GM21390 (cell line): Measurements from ENCODE around the gene KCNMB1.

Experiments used
- ATAC-seq: cut with Tn5 transposase; IDR thresholded peaks from one replicate; pipeline ENCODE4 v1.9.1; 2021; ENCODE audit not compliant: unreplicated experiment

KCNMB1 gene, protein sequence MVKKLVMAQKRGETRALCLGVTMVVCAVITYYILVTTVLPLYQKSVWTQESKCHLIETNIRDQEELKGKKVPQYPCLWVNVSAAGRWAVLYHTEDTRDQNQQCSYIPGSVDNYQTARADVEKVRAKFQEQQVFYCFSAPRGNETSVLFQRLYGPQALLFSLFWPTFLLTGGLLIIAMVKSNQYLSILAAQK

DNA sequence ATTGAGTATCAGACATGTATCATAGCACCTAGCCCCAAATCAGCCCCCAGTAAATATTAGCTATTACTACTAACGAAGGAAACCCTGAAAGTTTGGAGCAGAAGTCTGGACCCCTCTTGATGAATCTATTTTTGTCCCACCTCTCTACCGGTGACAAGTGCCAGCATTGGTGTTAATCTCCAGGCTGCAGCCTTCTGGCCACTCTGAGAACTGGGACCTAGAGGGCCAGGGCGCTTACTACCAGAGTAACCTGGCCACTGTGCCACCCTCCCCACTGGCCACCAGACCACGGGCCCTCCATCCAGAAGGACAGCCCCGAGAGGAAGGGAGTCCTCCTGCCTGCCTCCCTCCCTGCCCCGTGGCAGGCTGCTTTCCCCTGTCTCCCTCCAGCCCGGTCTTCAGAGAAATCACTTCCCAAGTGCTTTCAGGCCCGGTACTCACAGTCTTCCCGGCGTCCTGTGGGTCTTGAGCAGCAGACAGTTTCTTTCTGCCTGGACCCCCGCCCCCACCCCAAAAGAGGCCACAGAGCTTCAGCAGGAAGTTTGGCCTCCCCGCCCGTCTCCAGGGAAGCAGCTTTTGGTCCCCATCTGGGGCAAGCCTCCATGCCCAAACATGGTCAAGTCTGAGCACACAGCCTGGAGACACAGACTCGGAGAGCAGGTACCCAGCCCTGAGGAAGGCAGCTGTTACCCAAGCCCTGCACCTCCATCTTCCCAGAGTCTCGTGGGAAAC lies at the start of gene KCNMB1:
Gene KCNMB1 (minus strand): TSS at position 550 of the 732 bp plus-strand sequence. CDS start 3,920 bp downstream, outside the sequence.
- no peak for ATAC-seq

DNA sequence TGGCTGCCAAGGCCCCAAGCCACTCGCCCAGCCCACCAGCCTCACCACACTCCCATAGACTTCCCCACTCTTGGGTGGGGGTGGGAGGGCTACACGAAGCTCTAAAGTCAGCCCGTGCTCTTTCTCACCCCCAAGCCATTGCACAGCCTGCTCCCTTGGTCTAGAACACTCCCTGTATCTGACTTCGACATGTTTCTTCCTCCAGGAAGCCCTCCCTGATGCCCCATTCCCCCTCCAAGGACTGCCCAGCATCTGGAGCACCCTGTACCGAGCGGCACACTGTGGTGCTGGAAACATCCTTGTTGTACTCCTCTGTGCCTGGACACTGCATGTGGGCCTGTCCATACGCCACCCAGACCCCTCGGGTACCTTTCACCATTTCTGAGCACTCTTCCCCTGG lies 49.4 kb upstream of the KCNMB1 start:
- ATAC-seq, result no peak

GRCh38 chr5:170437621-170438375 lies 48.6 kb upstream of the KCNMB1 start:
- ATAC-seq, result no peak

DNA sequence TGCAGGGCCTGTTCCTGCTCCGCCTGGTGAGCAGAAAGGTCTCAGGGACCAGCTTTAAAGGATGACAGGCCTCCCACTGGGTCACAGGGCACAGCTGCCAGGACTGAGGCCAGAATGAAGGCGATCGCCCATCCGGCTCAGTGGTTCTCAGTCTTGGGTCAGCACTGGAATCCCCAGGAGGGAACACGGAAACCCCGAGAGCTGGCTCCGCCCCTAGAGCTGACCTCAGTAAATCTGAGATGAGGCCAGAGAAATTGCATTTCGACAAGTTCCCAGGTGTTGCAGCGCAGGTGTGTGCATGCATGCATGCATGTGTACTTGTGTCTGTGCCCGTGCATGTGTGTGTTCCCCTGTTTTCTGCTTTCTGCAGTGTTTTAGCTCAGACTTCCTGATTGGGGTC lies 47.2 kb upstream of the KCNMB1 start:
- ATAC-seq, result no peak

DNA sequence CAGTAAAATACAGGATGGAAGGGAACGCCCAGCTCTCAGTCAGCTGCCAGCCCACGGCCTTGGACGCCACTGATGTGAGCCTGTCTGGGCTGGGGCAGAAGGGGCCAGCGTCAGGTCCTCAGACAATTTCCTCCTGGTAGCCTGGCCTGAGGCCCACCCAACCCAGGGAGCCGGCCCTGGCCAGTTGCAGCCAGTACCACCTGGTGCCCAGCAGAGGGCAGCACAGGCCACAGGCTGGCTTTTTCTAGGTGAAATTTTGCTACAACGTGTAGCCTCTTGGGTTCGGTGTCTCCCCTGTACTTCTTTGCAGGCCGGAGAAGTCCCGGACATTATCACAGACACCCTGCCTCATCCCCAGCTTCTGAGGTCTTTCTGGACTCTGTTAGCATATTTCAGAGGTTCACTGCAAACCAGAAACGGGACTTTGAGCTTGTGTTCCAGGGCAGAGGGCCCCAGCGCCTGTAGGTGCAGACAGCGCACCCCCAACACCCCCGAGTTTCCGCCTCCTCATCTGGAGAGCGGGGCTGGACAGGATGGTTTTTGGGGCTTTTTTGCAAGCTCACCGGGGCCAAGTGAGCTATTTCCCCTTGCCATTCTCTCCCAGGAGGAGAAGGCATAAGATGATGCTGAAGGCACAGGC lies 45.9 kb upstream of the KCNMB1 start:
- ATAC-seq, result peak; percentile 91

GRCh38 chr5:170432669-170433068 lies 43.5 kb upstream of the KCNMB1 start:
- ATAC-seq, result no peak

DNA sequence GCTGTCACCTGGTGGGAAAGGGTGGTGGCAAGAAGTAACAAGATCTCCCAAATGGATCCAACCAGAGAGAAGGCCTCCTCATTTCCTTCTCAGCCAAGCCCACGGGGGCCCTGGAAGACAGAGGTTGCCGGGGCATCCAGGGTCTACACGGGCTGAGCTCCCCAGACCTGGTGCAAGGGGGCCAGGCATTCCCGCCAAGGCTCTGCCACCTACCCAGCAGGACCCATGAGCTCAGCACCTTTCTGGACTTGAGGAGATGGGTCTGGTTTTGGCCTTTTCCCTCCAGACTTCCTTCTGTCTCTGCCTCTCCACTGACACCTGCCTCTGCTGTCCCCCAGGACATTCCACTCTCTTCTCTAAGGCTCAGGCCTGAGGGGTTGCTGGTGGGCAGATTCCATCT lies 42.4 kb upstream of the KCNMB1 start:
- ATAC-seq, result no peak

DNA sequence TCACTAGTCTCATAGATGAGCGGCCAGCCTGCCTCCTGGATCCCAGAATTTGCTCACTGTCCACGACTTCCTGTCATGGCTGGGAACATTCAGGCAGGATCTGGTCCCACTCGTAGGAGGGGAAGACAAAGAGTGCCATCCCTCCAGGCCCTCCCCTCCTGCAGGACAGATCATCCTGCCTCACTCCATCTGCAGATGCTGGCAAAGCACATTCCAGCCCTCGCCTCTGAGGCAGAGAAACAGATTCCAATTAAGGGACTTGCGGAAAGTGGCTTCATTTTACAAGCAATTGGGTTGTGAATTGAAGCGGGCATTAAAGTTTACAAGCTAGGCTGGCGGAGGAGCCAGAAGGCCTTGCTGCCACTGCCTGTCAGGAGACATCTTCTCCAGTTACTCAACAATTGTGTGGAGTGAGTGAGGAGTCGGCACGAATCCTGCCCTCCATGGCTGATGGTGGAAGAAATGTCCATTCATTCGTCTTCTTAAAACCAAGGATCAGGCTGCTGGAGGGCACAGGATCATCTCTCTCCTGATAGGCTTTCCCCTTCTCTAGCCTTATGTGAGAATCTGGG lies 41.8 kb upstream of the KCNMB1 start:
- no peak for ATAC-seq

- ATAC-seq, result no peak
Measured at GRCh38 chr5:170430256-170430655, 41.1 kb upstream of the KCNMB1 start.

GRCh38 chr5:170429014-170429413 lies 39.8 kb upstream of the KCNMB1 start:
- ATAC-seq, result no peak

DNA sequence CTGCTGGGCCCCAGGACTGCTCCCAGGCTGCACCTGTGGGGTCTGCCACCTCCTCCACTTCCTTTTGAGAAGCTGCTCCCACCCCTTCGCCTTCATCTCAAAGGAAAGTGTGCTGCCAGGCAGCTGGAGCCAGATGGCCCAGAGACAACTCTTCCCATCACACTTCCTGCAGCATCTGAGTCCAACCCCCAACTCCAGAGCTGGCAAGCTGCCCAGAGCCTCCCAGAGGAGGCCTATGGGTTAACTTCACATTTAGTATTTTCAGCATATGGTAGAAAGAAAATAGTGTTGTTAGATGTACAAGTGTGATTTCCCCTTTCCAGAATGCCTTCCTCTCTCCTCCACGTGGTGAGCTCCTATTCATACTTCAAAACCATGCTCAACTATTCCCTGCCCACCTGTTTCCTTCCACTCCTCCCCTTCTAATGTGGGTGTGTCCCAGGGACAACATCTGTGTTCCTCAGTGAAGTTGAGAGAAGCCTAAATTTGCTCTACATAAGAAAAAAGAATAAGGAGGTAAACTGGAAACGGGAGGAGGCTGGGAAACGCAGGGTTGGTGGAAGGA lies 38.6 kb upstream of the KCNMB1 start:
- ATAC-seq, result no peak

GRCh38 chr5:170426786-170427185 lies 37.6 kb upstream of the KCNMB1 start:
- no peak for ATAC-seq

DNA sequence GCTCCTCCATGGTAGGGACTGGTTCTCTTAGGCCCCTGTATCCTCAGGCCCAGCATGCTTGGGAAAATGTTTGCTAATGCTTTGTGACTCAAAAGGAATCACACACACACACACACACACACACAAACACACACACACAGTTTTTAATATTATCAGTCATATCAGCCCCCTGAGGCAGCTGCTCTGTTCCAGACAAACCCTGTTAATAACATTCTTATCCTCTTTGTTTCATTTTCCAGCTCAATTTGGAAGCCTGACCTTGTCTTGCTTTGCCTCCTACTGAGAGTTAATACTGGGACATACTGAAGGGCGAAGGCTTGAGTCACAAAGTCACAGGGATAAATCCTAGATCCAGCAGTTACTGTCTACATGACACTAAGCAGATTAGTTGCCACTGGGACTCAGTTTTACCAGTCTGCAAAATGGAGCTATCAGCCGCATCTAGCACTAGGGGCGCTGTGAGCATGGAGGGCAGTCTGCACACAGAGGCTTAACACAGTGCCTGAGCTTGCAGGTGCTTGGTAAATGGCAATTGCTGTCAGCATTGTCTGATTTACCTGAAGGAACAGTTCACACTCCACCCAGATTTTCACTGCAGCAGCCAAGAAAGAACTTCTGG lies 37.1 kb upstream of the KCNMB1 start:
- no peak for ATAC-seq

DNA sequence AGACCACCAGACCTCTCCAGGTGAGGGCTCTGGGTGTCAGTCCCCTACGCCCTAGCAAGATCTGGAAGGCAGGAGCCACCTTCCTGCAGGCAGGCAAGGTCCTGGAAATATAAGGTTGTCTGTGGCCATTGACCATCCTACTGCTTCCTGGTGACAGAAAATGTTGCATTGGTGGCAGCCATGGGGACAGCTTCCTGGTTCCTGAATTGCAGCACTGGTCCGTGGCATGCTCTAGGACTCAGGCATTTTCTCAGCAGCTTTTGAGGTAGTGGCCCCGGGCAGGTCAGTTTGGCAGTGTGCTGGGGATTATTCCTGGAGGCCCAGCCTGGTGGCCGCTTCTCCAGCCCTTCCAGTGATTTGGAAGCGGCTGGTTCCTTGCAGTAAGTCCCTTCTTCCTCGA lies 36.6 kb upstream of the KCNMB1 start:
- ATAC-seq, result no peak

DNA sequence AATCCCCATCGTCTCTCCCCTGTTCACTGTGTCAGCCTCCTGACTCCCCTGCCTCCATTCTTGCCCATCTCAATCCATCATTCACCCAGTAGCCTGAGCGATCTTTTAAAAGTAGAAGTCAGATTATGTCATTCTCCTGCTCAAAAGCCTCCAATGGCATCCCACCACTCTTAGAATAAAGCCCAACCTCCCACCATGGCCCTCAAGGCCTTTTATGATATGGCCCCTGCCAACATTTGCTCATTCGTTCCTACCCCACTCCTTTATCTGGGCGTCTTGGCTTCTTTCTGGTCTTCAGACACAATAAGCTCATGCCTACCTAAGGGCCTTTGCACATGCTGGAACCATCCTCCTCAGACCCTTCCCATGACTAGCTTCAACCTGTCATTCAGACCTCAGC lies 35.5 kb upstream of the KCNMB1 start:
- ATAC-seq, result no peak

DNA sequence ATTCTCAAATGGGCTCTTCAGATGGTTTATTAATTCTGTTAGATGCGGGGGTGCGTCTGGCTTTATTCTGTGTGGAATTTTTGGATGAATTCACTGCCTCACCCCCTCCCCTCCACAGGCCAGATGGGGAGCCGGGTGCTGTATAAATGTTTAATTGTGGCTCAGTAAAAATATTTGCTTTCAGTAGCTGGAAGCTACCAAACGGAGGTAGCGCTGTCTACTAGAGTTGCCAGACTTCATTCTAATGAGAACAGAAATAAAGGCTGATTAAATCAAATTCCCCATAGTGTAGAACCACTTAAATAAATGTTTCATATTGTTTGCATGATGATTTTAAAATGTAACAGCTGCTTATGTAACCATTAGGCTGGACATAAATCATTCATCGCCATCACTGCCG lies 34.5 kb upstream of the KCNMB1 start:
- ATAC-seq, result no peak

DNA sequence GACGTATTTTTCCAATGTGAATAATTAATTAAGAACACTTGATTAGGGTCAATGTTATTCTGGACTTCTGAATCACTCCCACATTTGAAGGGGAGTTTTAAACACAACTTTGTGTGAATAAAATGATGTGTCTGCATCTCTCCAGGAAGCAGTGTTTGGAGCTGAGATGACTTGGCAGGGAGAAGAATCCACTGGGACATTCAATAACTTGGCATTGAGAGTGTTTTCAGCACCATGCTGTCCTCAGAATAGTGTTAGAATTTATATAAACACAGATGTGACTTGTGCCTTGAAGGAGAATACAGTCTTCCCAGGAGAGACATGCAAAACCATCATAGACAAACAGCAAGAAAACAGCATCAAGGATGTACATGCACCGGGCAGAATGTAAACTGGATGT lies 32.7 kb upstream of the KCNMB1 start:
- ATAC-seq, result no peak

- peak; percentile 68 for ATAC-seq
Measured at GRCh38 chr5:170420806-170421412, 31.7 kb upstream of the KCNMB1 start.

DNA sequence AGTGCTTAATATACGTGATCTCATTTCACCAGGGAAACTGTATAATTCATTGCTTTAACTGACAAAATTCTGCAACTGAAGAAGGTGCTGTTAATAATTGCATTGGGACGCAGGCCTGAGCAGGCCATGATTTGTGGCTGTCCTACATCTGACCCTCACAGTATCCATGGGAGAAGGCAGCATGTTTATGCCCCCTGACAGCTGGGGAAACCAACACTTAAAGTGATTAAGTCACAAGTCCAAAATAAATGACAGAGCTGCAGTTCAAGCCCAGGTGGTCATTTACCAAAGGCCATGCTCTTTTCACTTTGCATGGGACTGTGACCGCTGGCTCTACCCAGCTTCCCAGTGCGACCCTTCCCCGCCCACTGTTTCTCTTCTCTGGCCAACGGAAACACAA lies 30.5 kb upstream of the KCNMB1 start:
- ATAC-seq, result no peak

GRCh38 chr5:170418736-170419135 lies 29.6 kb upstream of the KCNMB1 start:
- ATAC-seq, result no peak
